Measurements from ENCODE around the gene GDPGP1. TPM values are rescaled to one million over a fixed set of nuclear protein-coding genes. Genes with fewer than 3 reads are reported as not detected.

The GDPGP1 gene
- total RNA-seq, 1 experiment from 2014 or later, result 6.6 TPM

- no TSS peak for BruUV-seq (replicated peaks)
- H4K20me1 ChIP-seq (ENCODE audit: low read length), result peaks cover 43% of the 10 kb centered on the region
- H3K4me2 ChIP-seq (ENCODE audit: low read length), result peak within 1 kb of the TSS; percentile 99
- ChIA-PET POLR2A (ENCODE audit: unreplicated experiment) (interaction anchor here (0.6 to 1.0 kb wide), 2 partner anchors 17 to 32 kb away, joined by 3 to 4 read pairs; no protein-coding TSS in a partner anchor), CTCF (interaction anchor here (0.5 to 0.6 kb wide), 3 partner anchors 20 to 86 kb away, joined by 3 read pairs; no protein-coding TSS in a partner anchor)
- H3K9me3 ChIP-seq (ENCODE audit: low read length), result no peaks in the 10 kb centered on the region
- H3F3A ChIP-seq (ENCODE audit: low read length, unreplicated experiment), result peaks cover 12% of the 10 kb centered on the region
- H3K4me1 ChIP-seq (ENCODE audit: insufficient read depth, low read length), result peaks cover 39% of the 10 kb centered on the region
- peak within 1 kb of the TSS; percentile 100 for H3K4me3 ChIP-seq (ENCODE audit: low read length)
- peaks cover 65% of the 10 kb centered on the region for H3K79me2 ChIP-seq (ENCODE audit: low read length)
- H3K9me2 ChIP-seq (replicated peaks; ENCODE audit: low read length), result no peaks in the 10 kb centered on the region
- no peak for TF ChIP-seq EZH2 (IDR thresholded peaks at IDR 0.05; ENCODE audit: low read length, unreplicated experiment)
- no peak for TF ChIP-seq CTCF (conservative IDR thresholded peaks at IDR 0.05; ENCODE audit: low read depth, low read length)
- no peak for TF ChIP-seq EZH2phosphoT487 (IDR thresholded peaks at IDR 0.05; ENCODE audit: borderline replicate concordance, low read length)
- DNase-seq (peak; percentile 58), ATAC-seq (peak; percentile 71)
- H3K36me3 ChIP-seq (ENCODE audit: low read depth, low read length), result peaks cover 24% of the 10 kb centered on the region
- H2AFZ ChIP-seq (ENCODE audit: low read length), result peak within 1 kb of the TSS; percentile 65; the same call in 1 of the 2 replicates
- peak within 1 kb of the TSS; percentile 100 for H3K9ac ChIP-seq (ENCODE audit: low read length)
- peak within 1 kb of the TSS; percentile 82 for H3K27ac ChIP-seq (ENCODE audit: low read length)
- H3K27me3 ChIP-seq (ENCODE audit: low read length), result no peaks in the 10 kb centered on the region
- intact Hi-C loops (cut with micrococcal nuclease), result loop anchor here (2.0 kb wide), 1 partner anchor 17 kb away; no protein-coding TSS in a partner anchor
Observed at GRCh38 chr15:90201130-90201943, 32.7 kb upstream of the GDPGP1 start, which contains the start of gene SEMA4B. Gene SEMA4B, plus strand, starts transcription at chr15:90201330. Its CDS starts 249 bp downstream, at chr15:90201579.

GRCh38 chr15:90201944-90202375, 32.0 kb upstream of the GDPGP1 start:
- Histone ChIP-seq H3K4me2 (ENCODE audit: low read length) (peak overlapping the region; percentile 99), H3K4me3 (ENCODE audit: low read length) (peak overlapping the region; percentile 100), H3K27ac (ENCODE audit: low read length) (peak overlapping the region; percentile 82), H3K79me2 (ENCODE audit: low read length) (peaks cover 71% of the 10 kb centered on the region), H3F3A (ENCODE audit: low read length, unreplicated experiment) (peaks cover 12% of the 10 kb centered on the region), H3K27me3 (ENCODE audit: low read length) (no peaks in the 10 kb centered on the region), H3K9me2 (replicated peaks; ENCODE audit: low read length) (no peaks in the 10 kb centered on the region), H4K20me1 (ENCODE audit: low read length) (peaks cover 46% of the 10 kb centered on the region), H2AFZ (ENCODE audit: low read length) (no peak overlapping the region), H3K9me3 (ENCODE audit: low read length) (no peaks in the 10 kb centered on the region), H3K4me1 (ENCODE audit: insufficient read depth, low read length) (peaks cover 42% of the 10 kb centered on the region), H3K9ac (ENCODE audit: low read length) (peak overlapping the region; percentile 100), H3K36me3 (ENCODE audit: low read depth, low read length) (peaks cover 30% of the 10 kb centered on the region)
- ATAC-seq (peak; percentile 13), DNase-seq (no peak)
- ChIA-PET POLR2A (ENCODE audit: unreplicated experiment) (no interaction called here), CTCF (interaction anchor here (0.6 kb wide), 1 partner anchor 85 kb away, joined by 3 read pairs; no protein-coding TSS in a partner anchor)
- TF ChIP-seq EZH2 (IDR thresholded peaks at IDR 0.05; ENCODE audit: low read length, unreplicated experiment) (no peak), EZH2phosphoT487 (IDR thresholded peaks at IDR 0.05; ENCODE audit: borderline replicate concordance, low read length) (no peak), CTCF (conservative IDR thresholded peaks at IDR 0.05; ENCODE audit: low read depth, low read length) (no peak)
- intact Hi-C loops (cut with micrococcal nuclease), result loop anchor here (2.0 kb wide), 1 partner anchor 17 kb away; no protein-coding TSS in a partner anchor
- no TSS peak for BruUV-seq (replicated peaks)
